Right atrium auricular region (tissue), 2 donors: ENCODE data around the gene TAF10. TPM values are rescaled to one million over a fixed set of nuclear protein-coding genes. Genes with fewer than 3 reads are reported as not detected.

ENCODE experiments used
- DNase-seq: peaks from one replicate; pipeline ENCODE4 v3.0.0-alpha.2; 2019; ENCODE audit warnings: low spot score
- H3K27ac ChIP-seq, 2 donors: fragments of 200-600 bp; sonication (generic); 1 replicate in 1 of 2; 2 replicates in 1 of 2; pipeline ENCODE4 v1.5.1; 2016 to 2019
- H3K27me3 ChIP-seq, 2 donors: fragments of 200-600 bp; sonication (generic); one replicate each; pipeline versions ENCODE4 v1.5.1 to v1.6.0; 2017 to 2019
- H3K36me3 ChIP-seq: fragments of 200-600 bp; sonication (generic); one replicate; pipeline ENCODE4 v1.5.1; 2016
- H3K4me1 ChIP-seq, 2 donors: fragments of 200-600 bp; sonication (generic); one replicate each; pipeline versions ENCODE4 v1.5.1 to v1.6.0; 2017 to 2019
- H3K4me3 ChIP-seq, 2 donors: fragments of 200-600 bp; sonication (generic); 1 replicate in 1 of 2; 2 replicates in 1 of 2; pipeline ENCODE4 v1.5.1; 2017 to 2019; ENCODE audit warnings: mild to moderate bottlenecking in 1 of 2, moderate library complexity in 1 of 2
- H3K9me3 ChIP-seq, 2 donors: fragments of 200-600 bp; sonication (generic); one replicate each; pipeline ENCODE4 v1.5.1; 2019
- total RNA-seq, 2 donors: library from RNA; depleted of rRNA; stranded (reverse); fragments of >200 nt; gene quantifications; one replicate each; pipeline ENCODE4 v1.1.0, GENCODE V29; 2016
- TF ChIP-seq, protein P1 (sequence below), 2 donors: fragments of 200-600 bp; sonication (generic); IDR thresholded peaks; one replicate each; pipeline ENCODE4 v1.5.1; 2019; ENCODE audit warnings: antibody characterized with exemption in 2 of 2

The TAF10 gene
- total RNA-seq, 2 donors from 2014 or later = 26.6 to 54.0 TPM

DNA sequence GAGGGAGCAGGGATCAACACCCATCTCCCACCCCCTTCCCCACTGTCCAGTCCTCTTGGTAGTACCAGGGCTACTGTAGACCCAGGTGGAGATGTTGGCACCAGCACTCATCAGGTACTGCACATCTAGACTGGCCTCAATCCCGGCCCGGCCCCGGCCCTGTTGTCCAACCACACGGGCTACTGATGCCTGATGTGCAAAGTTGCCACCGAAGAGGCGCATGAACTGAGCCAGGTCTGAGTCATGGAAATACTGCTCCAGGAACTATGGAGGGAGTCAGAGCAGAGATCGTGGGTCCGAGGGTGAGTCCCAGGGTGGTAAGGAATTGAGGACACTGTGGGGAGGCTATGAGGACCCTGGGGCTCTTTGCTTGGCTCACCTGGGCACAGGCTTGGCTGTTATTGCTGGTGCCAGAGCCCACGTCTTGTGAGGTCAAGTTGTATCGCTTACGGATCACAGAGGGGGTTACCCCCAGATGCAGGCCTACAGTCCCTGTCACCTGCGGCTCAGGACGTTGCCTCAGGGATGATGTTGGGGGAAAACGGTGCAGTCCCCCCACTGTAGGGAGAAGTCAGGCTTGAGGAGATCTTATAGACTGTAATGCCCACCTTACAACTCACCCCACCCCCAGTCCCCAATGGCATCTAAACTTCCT, 4.7 kb upstream of the TAF10 start:
- H3K4me3 ChIP-seq = no peak overlapping the region
- H3K4me1 ChIP-seq = peaks cover 0 to 37% of the 10 kb centered on the region in 2 donors
- no peaks in the 10 kb centered on the region for H3K27me3 ChIP-seq
- TF ChIP-seq, protein P1, sequence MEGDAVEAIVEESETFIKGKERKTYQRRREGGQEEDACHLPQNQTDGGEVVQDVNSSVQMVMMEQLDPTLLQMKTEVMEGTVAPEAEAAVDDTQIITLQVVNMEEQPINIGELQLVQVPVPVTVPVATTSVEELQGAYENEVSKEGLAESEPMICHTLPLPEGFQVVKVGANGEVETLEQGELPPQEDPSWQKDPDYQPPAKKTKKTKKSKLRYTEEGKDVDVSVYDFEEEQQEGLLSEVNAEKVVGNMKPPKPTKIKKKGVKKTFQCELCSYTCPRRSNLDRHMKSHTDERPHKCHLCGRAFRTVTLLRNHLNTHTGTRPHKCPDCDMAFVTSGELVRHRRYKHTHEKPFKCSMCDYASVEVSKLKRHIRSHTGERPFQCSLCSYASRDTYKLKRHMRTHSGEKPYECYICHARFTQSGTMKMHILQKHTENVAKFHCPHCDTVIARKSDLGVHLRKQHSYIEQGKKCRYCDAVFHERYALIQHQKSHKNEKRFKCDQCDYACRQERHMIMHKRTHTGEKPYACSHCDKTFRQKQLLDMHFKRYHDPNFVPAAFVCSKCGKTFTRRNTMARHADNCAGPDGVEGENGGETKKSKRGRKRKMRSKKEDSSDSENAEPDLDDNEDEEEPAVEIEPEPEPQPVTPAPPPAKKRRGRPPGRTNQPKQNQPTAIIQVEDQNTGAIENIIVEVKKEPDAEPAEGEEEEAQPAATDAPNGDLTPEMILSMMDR (IDR thresholded peaks at IDR 0.05) = no peak
- no peak overlapping the region for H3K27ac ChIP-seq
- H3K36me3 ChIP-seq = peaks cover 12% of the 10 kb centered on the region
- DNase-seq = no peak
- no peaks in the 10 kb centered on the region for H3K9me3 ChIP-seq

DNA sequence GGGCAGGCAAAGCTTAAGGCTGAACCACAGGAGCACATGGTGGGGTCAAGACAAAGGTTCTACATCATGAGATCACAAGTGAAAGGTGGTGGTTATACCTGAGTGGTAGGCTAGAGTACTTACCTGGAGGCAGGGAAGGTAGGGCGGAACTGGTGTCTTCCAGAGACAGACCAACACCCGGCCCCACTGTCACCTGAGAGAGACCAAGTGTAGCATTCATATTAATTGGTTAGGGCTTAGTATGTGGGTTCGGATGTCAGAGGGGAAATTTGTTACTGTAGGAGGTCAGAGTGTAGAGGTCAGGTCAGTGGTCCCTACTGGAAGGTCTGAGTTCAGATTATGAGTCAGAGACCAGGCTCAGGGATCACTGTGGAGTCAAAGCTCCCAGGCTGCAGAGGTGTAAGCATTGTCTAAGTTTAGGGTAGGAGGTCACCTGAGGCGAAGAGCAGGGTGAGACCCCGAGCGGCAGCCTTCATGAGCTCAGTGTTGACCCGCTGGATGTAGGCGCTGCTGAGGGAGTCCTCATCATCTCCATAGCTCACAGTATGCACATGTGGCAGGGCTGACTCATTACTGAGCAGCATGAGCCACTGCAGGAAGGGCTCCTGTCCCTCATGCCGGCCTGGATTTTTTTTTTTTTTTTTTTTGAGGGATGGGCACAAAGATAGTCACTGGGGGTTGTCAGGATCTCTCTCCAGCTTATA, 4.0 kb upstream of the TAF10 start:
- H3K4me1 ChIP-seq = peaks cover 0 to 44% of the 10 kb centered on the region in 2 donors
- no peak for DNase-seq
- no peak overlapping the region for H3K4me3 ChIP-seq
- TF ChIP-seq, protein P1 (IDR thresholded peaks at IDR 0.05) = no peak
- no peak overlapping the region for H3K27ac ChIP-seq
- no peaks in the 10 kb centered on the region for H3K9me3 ChIP-seq
- no peaks in the 10 kb centered on the region for H3K27me3 ChIP-seq
- peaks cover 15% of the 10 kb centered on the region for H3K36me3 ChIP-seq

DNA sequence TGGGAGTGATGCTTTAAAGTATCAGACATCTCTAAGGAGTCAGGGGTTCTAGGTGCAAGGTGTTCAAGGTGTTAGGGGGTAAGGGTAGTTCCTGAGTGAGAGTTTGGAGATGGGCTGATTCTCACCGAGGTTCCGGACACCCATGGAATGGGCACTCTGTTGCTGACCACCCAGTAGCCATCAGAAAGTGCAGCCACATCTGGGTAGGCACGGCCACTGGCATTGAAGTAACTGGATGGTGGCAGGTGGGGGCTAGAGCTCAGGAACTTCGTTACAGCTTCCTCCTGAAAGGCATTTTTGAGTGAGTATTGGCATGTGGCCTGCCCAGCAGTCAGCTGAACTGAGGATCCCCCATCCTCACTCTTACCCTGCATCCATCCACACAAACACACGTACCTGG, 3.0 kb upstream of the TAF10 start:
- Histone ChIP-seq H3K4me1 (peaks cover 0 to 53% of the 10 kb centered on the region in 2 donors), H3K27ac (no peak overlapping the region), H3K9me3 (no peaks in the 10 kb centered on the region), H3K4me3 (no peak overlapping the region), H3K27me3 (no peaks in the 10 kb centered on the region), H3K36me3 (peaks cover 25% of the 10 kb centered on the region)
- DNase-seq = no peak
- TF ChIP-seq, protein P1 (IDR thresholded peaks at IDR 0.05) = no peak

GRCh38 chr11:6614446-6614845, 2.4 kb upstream of the TAF10 start:
- H3K36me3 ChIP-seq = peaks cover 31% of the 10 kb centered on the region
- H3K27ac ChIP-seq = no peak overlapping the region
- H3K27me3 ChIP-seq = no peaks in the 10 kb centered on the region
- TF ChIP-seq, protein P1 (IDR thresholded peaks at IDR 0.05) = no peak
- no peaks in the 10 kb centered on the region for H3K9me3 ChIP-seq
- H3K4me1 ChIP-seq = peaks cover 0 to 51% of the 10 kb centered on the region in 2 donors
- no peak overlapping the region for H3K4me3 ChIP-seq
- DNase-seq = no peak

DNA sequence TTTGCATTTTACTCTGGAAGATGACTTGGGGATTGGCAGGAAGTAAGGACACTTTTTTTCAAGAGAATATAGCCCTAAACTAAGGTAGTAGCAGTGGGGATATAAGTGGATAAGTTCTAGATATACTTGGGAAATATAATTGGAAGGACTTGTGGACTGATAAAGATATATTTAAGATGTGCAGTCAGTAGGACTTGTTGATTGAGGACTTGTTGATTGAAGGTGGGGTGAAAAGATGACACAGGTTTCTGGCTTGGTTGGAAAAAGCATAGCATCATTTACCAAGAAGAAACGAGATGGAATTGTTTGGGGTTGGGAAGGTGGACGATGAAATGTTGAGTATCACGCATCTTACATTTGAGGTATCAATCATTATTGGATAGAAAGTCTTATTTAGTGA, 1.5 kb upstream of the TAF10 start:
- Histone ChIP-seq H3K27ac (peak overlapping the region; percentile 97), H3K4me1 (peaks cover 0 to 51% of the 10 kb centered on the region in 2 donors), H3K27me3 (no peaks in the 10 kb centered on the region), H3K36me3 (peaks cover 41% of the 10 kb centered on the region), H3K4me3 (no peak overlapping the region), H3K9me3 (no peaks in the 10 kb centered on the region)
- TF ChIP-seq, protein P1 (IDR thresholded peaks at IDR 0.05) = no peak
- DNase-seq = no peak
